SJCRH30 (cell line): ENCODE data around the gene MCTS1. TPM values are rescaled to one million over a fixed set of nuclear protein-coding genes. Genes with fewer than 3 reads are reported as not detected.
"Not testable (repeated sequence)": the region's sequence is repeated elsewhere in the genome, so short reads cannot be mapped to it uniquely, and the experiment has no call there.

Source experiments
- DNase-seq, 2 experiments: peaks; one replicate each; pipeline ENCODE4 v3.0.0-alpha.2; 2015 to 2020
- H3K27ac ChIP-seq: fragments of 250-450 bp; sonication (Bioruptor Pico); 2 replicates; pipeline ENCODE4 v1.5.1; 2020; ENCODE audit warnings: mild to moderate bottlenecking, moderate library complexity
- H3K27me3 ChIP-seq: fragments of 250-450 bp; sonication (Bioruptor Pico); 2 replicates; pipeline ENCODE4 v1.5.1; 2020; ENCODE audit warnings: mild to moderate bottlenecking, moderate library complexity
- H3K36me3 ChIP-seq: fragments of 250-450 bp; sonication (Bioruptor Pico); 2 replicates; pipeline ENCODE4 v1.5.1; 2020; ENCODE audit warnings: mild to moderate bottlenecking, moderate library complexity
- H3K4me1 ChIP-seq: fragments of 250-450 bp; sonication (Bioruptor Pico); 2 replicates; pipeline ENCODE4 v1.5.1; 2020; ENCODE audit warnings: mild to moderate bottlenecking, moderate library complexity
- H3K4me3 ChIP-seq: fragments of 250-450 bp; sonication (Bioruptor Pico); 2 replicates; pipeline ENCODE4 v1.5.1; 2020; ENCODE audit warnings: mild to moderate bottlenecking, moderate library complexity
- H3K9me3 ChIP-seq: fragments of 250-450 bp; sonication (Bioruptor Pico); replicated peaks from 2 replicates; pipeline ENCODE4 v1.5.1; 2020; ENCODE audit warnings: mild to moderate bottlenecking, moderate library complexity
- total RNA-seq: library from RNA; depleted of rRNA; stranded (reverse); fragments of >200 nt; shearing (Covaris generic); gene quantifications from 2 replicates; pipeline ENCODE4 v1.2.3, GENCODE V29; 2014; rRNA removed

Gene MCTS1
- 78.7 and 84.8 TPM in 2 replicates for total RNA-seq

- Histone ChIP-seq H3K4me3 (peak within 1 kb of the TSS; percentile 85), H3K36me3 (0 out of 2 replicates have a peak, but pooled peaks cover 3% of the 10 kb centered on the region), H3K27me3 (no peaks in the 10 kb centered on the region), H3K4me1 (no peaks in the 10 kb centered on the region), H3K9me3 (no peaks in the 10 kb centered on the region), H3K27ac (peak within 1 kb of the TSS; percentile 89)
- peak; percentile 93 to 95 for DNase-seq
Observed at GRCh38 chrX:120603707-120604360, at the start of gene MCTS1. Gene MCTS1, plus strand, starts transcription at chrX:120604101. Its CDS starts 136 bp downstream, at chrX:120604237.

GRCh38 chrX:120556251-120556650 is 47.6 kb upstream of the MCTS1 start:
- peaks cover 21% of the 10 kb centered on the region for H3K36me3 ChIP-seq
- no peaks in the 10 kb centered on the region for H3K9me3 ChIP-seq
- H3K27ac ChIP-seq = no peak overlapping the region
- DNase-seq = no peak
- H3K27me3 ChIP-seq = no peaks in the 10 kb centered on the region
- no peaks in the 10 kb centered on the region for H3K4me1 ChIP-seq
- H3K4me3 ChIP-seq = no peak overlapping the region

- DNase-seq = no peak
- Histone ChIP-seq H3K36me3 (peaks cover 10% of the 10 kb centered on the region), H3K27me3 (no peaks in the 10 kb centered on the region), H3K9me3 (no peaks in the 10 kb centered on the region), H3K27ac (peak overlapping the region; percentile 99), H3K4me3 (peak overlapping the region; percentile 85), H3K4me1 (no peaks in the 10 kb centered on the region; the same call in 1 of the 2 replicates)
Observed at GRCh38 chrX:120559804-120560203, 44.1 kb upstream of the MCTS1 start.

GRCh38 chrX:120560405-120560841 is 43.5 kb upstream of the MCTS1 start:
- no peaks in the 10 kb centered on the region for H3K9me3 ChIP-seq
- H3K4me1 ChIP-seq = no peaks in the 10 kb centered on the region; the same call in 1 of the 2 replicates
- H3K27me3 ChIP-seq = no peaks in the 10 kb centered on the region
- peak overlapping the region; percentile 99 for H3K27ac ChIP-seq
- peaks cover 10% of the 10 kb centered on the region for H3K36me3 ChIP-seq
- H3K4me3 ChIP-seq = peak overlapping the region; percentile 85
- DNase-seq = peak; percentile 49 to 67

GRCh38 chrX:120560842-120561633 is 42.9 kb upstream of the MCTS1 start, which contains the start of gene CUL4B:
Gene CUL4B, minus strand, starts transcription at chrX:120560962. Its CDS starts 324 bp downstream, at chrX:120560638.
- no peaks in the 10 kb centered on the region for H3K27me3 ChIP-seq
- peak; percentile 95 to 96 for DNase-seq
- H3K36me3 ChIP-seq = peaks cover 9% of the 10 kb centered on the region
- no peaks in the 10 kb centered on the region; the same call in 1 of the 2 replicates for H3K4me1 ChIP-seq
- H3K9me3 ChIP-seq = no peaks in the 10 kb centered on the region
- H3K27ac ChIP-seq = peak within 1 kb of the TSS; percentile 99
- peak within 1 kb of the TSS; percentile 85 for H3K4me3 ChIP-seq

GRCh38 chrX:120561634-120562568 is 42.0 kb upstream of the MCTS1 start:
- peaks cover 4% of the 10 kb centered on the region; the same call in 1 of the 2 replicates for H3K36me3 ChIP-seq
- H3K4me1 ChIP-seq = no peaks in the 10 kb centered on the region; the same call in 1 of the 2 replicates
- H3K9me3 ChIP-seq = no peaks in the 10 kb centered on the region
- H3K4me3 ChIP-seq = peak overlapping the region; percentile 85
- DNase-seq = peak in 1 of 2 experiments; percentile 1
- H3K27ac ChIP-seq = peak overlapping the region; percentile 99
- H3K27me3 ChIP-seq = no peaks in the 10 kb centered on the region

- DNase-seq = peak in 1 of 2 experiments; percentile 4
- Histone ChIP-seq H3K36me3 (peaks cover 2% of the 10 kb centered on the region; the same call in 1 of the 2 replicates), H3K27ac (no peak overlapping the region), H3K9me3 (no peaks in the 10 kb centered on the region), H3K4me3 (peak overlapping the region; percentile 85), H3K27me3 (no peaks in the 10 kb centered on the region), H3K4me1 (no peaks in the 10 kb centered on the region; the same call in 1 of the 2 replicates)
Observed at GRCh38 chrX:120562569-120562926, 41.4 kb upstream of the MCTS1 start.

GRCh38 chrX:120564925-120565324 is 39.0 kb upstream of the MCTS1 start:
- no peak for DNase-seq
- no peaks in the 10 kb centered on the region for H3K9me3 ChIP-seq
- no peak overlapping the region for H3K27ac ChIP-seq
- H3K4me1 ChIP-seq = no peaks in the 10 kb centered on the region; the same call in 1 of the 2 replicates
- no peaks in the 10 kb centered on the region for H3K27me3 ChIP-seq
- H3K4me3 ChIP-seq = no peak overlapping the region
- no peaks in the 10 kb centered on the region for H3K36me3 ChIP-seq

GRCh38 chrX:120566817-120567216 is 37.1 kb upstream of the MCTS1 start:
- Histone ChIP-seq H3K4me1 (no peaks in the 10 kb centered on the region; the same call in 1 of the 2 replicates), H3K36me3 (no peaks in the 10 kb centered on the region), H3K27ac (no peak overlapping the region), H3K9me3 (no peaks in the 10 kb centered on the region), H3K27me3 (no peaks in the 10 kb centered on the region), H3K4me3 (no peak overlapping the region)
- no peak for DNase-seq

- no peak for DNase-seq
- Histone ChIP-seq H3K27me3 (no peaks in the 10 kb centered on the region), H3K4me3 (no peak overlapping the region), H3K36me3 (no peaks in the 10 kb centered on the region), H3K27ac (no peak overlapping the region), H3K9me3 (no peaks in the 10 kb centered on the region), H3K4me1 (no peaks in the 10 kb centered on the region)
Observed at GRCh38 chrX:120568035-120568434, 35.9 kb upstream of the MCTS1 start.

- no peaks in the 10 kb centered on the region for H3K27me3 ChIP-seq
Observed at GRCh38 chrX:120568609-120569008, 35.3 kb upstream of the MCTS1 start.

GRCh38 chrX:120570011-120570600 is 33.8 kb upstream of the MCTS1 start:
- Histone ChIP-seq H3K9me3 (no peaks in the 10 kb centered on the region), H3K27me3 (no peaks in the 10 kb centered on the region), H3K4me1 (no peaks in the 10 kb centered on the region), H3K4me3 (no peak overlapping the region), H3K36me3 (no peaks in the 10 kb centered on the region), H3K27ac (no peak overlapping the region)
- DNase-seq = no peak

More at GRCh38 chrX:120568609-120569008, 35.3 kb upstream of the MCTS1 start:
- no peak for DNase-seq
- Histone ChIP-seq H3K4me3 (no peak overlapping the region), H3K27ac (no peak overlapping the region), H3K36me3 (no peaks in the 10 kb centered on the region), H3K9me3 (no peaks in the 10 kb centered on the region), H3K4me1 (no peaks in the 10 kb centered on the region)

- H3K36me3 ChIP-seq, DNase-seq, H3K27ac ChIP-seq, H3K27me3 ChIP-seq, H3K4me3 ChIP-seq, H3K9me3 ChIP-seq, H3K4me1 ChIP-seq: not testable (repeated sequence)
Observed at GRCh38 chrX:120573806-120574205, 30.1 kb upstream of the MCTS1 start.
